Glomerular visceral epithelial cell (primary cell): ENCODE results near the gene PIGU.
"Not testable (repeated sequence)": the region's sequence is repeated elsewhere in the genome, so short reads cannot be mapped to it uniquely, and the experiment has no call there.

Source experiments
- DNase-seq: peaks from one replicate; pipeline ENCODE4 v3.0.0-alpha.2; 2016; ENCODE audit errors: extremely low spot score

PIGU gene

GRCh38 chr20:34676642-34677373 is at the start of gene PIGU:
PIGU (minus strand) TSS chr20:34677092; CDS start chr20:34677085, 7 bp downstream.
- DNase-seq, result peak; percentile 98

- no peak for DNase-seq
Measured at GRCh38 chr20:34724172-34724571, 47.3 kb upstream of the PIGU start.

- not testable (repeated sequence) for DNase-seq
Measured at GRCh38 chr20:34722560-34722959, 45.7 kb upstream of the PIGU start.

GRCh38 chr20:34720266-34720665 is 43.4 kb upstream of the PIGU start:
- DNase-seq, result no peak

GRCh38 chr20:34719242-34720017 is 42.5 kb upstream of the PIGU start:
- not testable (repeated sequence) for DNase-seq

GRCh38 chr20:34717230-34718095 is 40.6 kb upstream of the PIGU start:
- DNase-seq, result no peak

GRCh38 chr20:34716921-34717229 is 40.0 kb upstream of the PIGU start:
- DNase-seq, result no peak

GRCh38 chr20:34715384-34715783 is 38.5 kb upstream of the PIGU start:
- no peak for DNase-seq

- not testable (repeated sequence) for DNase-seq
Measured at GRCh38 chr20:34713944-34714515, 37.1 kb upstream of the PIGU start.

- peak; percentile 99 for DNase-seq
Measured at GRCh38 chr20:34713194-34713943, 36.5 kb upstream of the PIGU start.

- DNase-seq, result no peak
Measured at GRCh38 chr20:34712525-34713192, 35.8 kb upstream of the PIGU start.

- DNase-seq, result no peak
Measured at GRCh38 chr20:34711813-34712430, 35.0 kb upstream of the PIGU start.

- DNase-seq, result no peak
Measured at GRCh38 chr20:34710861-34711574, 34.1 kb upstream of the PIGU start.

- DNase-seq, result no peak
Measured at GRCh38 chr20:34710568-34710839, 33.6 kb upstream of the PIGU start.

- no peak for DNase-seq
Measured at GRCh38 chr20:34709831-34710567, 33.1 kb upstream of the PIGU start.

- DNase-seq, result no peak
Measured at GRCh38 chr20:34709044-34709830, 32.3 kb upstream of the PIGU start.

- DNase-seq, result no peak
Measured at GRCh38 chr20:34708621-34709043, 31.7 kb upstream of the PIGU start.
